ENCODE measurements around the gene SETD2.
"Not testable (repeated sequence)": the region's sequence is repeated elsewhere in the genome, so short reads cannot be mapped to it uniquely, and the experiment has no call there.

Gene SETD2

GRCh38 chr3:47149339-47149933, 14.5 kb downstream of the SETD2 start:
- DNase-seq (ENCODE audit: low read depth): no peak

GRCh38 chr3:47145272-47145671, 18.6 kb downstream of the SETD2 start:
- no peak for DNase-seq (ENCODE audit: low read depth)

- no peak for DNase-seq (ENCODE audit: low read depth)
Observed at GRCh38 chr3:47143068-47143467, 20.8 kb downstream of the SETD2 start.

- DNase-seq (ENCODE audit: low read depth): not testable (repeated sequence)
Observed at GRCh38 chr3:47142536-47142935, 21.4 kb downstream of the SETD2 start.

- not testable (repeated sequence) for DNase-seq (ENCODE audit: low read depth)
Observed at GRCh38 chr3:47140973-47141461, 22.9 kb downstream of the SETD2 start.

GRCh38 chr3:47140553-47140952, 23.4 kb downstream of the SETD2 start:
- not testable (repeated sequence) for DNase-seq (ENCODE audit: low read depth)

- DNase-seq (ENCODE audit: low read depth): no peak
Observed at GRCh38 chr3:47134311-47134710, 29.6 kb downstream of the SETD2 start.

GRCh38 chr3:47133641-47134040, 30.3 kb downstream of the SETD2 start:
- DNase-seq (ENCODE audit: low read depth): no peak

- DNase-seq (ENCODE audit: low read depth): no peak
Observed at GRCh38 chr3:47130557-47130956, 33.4 kb downstream of the SETD2 start.

- no peak for DNase-seq (ENCODE audit: low read depth)
Observed at GRCh38 chr3:47128137-47128536, 35.8 kb downstream of the SETD2 start.

GRCh38 chr3:47123857-47124256, 40.1 kb downstream of the SETD2 start:
- no peak for DNase-seq (ENCODE audit: low read depth)

GRCh38 chr3:47121409-47121808, 42.5 kb downstream of the SETD2 start:
- no peak for DNase-seq (ENCODE audit: low read depth)

- no peak for DNase-seq (ENCODE audit: low read depth)
Observed at GRCh38 chr3:47120138-47120537, 43.8 kb downstream of the SETD2 start.

GRCh38 chr3:47119387-47119786, 44.5 kb downstream of the SETD2 start:
- DNase-seq (ENCODE audit: low read depth): not testable (repeated sequence)

- no peak for DNase-seq (ENCODE audit: low read depth)
Observed at GRCh38 chr3:47117807-47118364, 46.0 kb downstream of the SETD2 start.

GRCh38 chr3:47115524-47115923, 48.4 kb downstream of the SETD2 start:
- not testable (repeated sequence) for DNase-seq (ENCODE audit: low read depth)

GRCh38 chr3:47113669-47114365, 50.1 kb downstream of the SETD2 start:
- DNase-seq (ENCODE audit: low read depth): no peak

GRCh38 chr3:47112997-47113396, 50.9 kb downstream of the SETD2 start:
- no peak for DNase-seq (ENCODE audit: low read depth)

GRCh38 chr3:47109393-47109792, 54.5 kb downstream of the SETD2 start:
- DNase-seq (ENCODE audit: low read depth): no peak

GRCh38 chr3:47108546-47108945, 55.4 kb downstream of the SETD2 start:
- no peak for DNase-seq (ENCODE audit: low read depth)

- DNase-seq (ENCODE audit: low read depth): no peak
Observed at GRCh38 chr3:47104259-47104658, 59.7 kb downstream of the SETD2 start.

GRCh38 chr3:47103619-47104018, 60.3 kb downstream of the SETD2 start:
- DNase-seq (ENCODE audit: low read depth): no peak

- DNase-seq (ENCODE audit: low read depth): no peak
Observed at GRCh38 chr3:47102081-47102600, 61.8 kb downstream of the SETD2 start.

Measured in stimulated activated CD8-positive, alpha-beta memory T cell treated with anti-CD3 and anti-CD28 coated beads, Interleukin-7, amount 100 ng/mL, for 24 hours (primary cell).